Measurements from ENCODE around the gene GREB1.

Gene GREB1

GRCh38 chr2:11591091-11591490 lies 57.2 kb downstream of the GREB1 start:
- TF ChIP-seq, protein P1, sequence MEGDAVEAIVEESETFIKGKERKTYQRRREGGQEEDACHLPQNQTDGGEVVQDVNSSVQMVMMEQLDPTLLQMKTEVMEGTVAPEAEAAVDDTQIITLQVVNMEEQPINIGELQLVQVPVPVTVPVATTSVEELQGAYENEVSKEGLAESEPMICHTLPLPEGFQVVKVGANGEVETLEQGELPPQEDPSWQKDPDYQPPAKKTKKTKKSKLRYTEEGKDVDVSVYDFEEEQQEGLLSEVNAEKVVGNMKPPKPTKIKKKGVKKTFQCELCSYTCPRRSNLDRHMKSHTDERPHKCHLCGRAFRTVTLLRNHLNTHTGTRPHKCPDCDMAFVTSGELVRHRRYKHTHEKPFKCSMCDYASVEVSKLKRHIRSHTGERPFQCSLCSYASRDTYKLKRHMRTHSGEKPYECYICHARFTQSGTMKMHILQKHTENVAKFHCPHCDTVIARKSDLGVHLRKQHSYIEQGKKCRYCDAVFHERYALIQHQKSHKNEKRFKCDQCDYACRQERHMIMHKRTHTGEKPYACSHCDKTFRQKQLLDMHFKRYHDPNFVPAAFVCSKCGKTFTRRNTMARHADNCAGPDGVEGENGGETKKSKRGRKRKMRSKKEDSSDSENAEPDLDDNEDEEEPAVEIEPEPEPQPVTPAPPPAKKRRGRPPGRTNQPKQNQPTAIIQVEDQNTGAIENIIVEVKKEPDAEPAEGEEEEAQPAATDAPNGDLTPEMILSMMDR (IDR thresholded peaks at IDR 0.05; ENCODE audit: insufficient read depth, missing control alignments), result no peak
- no peak for FAIRE-seq
- DNase-seq (ENCODE audit: insufficient read length, low spot score), result no peak

GRCh38 chr2:11592671-11593574 lies 59.1 kb downstream of the GREB1 start:
- TF ChIP-seq, protein P1 (IDR thresholded peaks at IDR 0.05; ENCODE audit: insufficient read depth, missing control alignments), result no peak
- no peak for FAIRE-seq
- DNase-seq (ENCODE audit: insufficient read length, low spot score), result no peak

DNA sequence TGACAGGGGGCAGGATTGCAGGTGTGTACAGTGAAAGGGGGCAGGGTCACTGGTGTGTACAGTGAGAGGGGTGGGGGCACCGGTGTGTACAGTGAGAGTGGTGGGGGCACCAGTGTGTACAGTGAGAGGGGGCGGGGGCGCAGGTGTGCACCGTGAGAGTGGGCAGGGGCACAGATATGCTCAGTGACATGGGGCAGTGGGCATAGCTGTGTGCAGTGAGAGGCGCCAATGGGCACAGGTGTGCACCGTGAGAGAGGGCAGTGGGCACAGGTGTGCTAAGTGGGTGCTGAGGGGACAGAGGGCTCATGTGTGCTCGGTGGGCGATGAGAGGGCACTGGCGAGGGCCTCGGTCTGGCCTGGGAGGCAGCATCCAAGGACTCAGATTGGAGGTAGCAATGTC lies 63.0 kb downstream of the GREB1 start:
- DNase-seq (ENCODE audit: insufficient read length, low spot score) (no peak), FAIRE-seq (no peak)
- TF ChIP-seq, protein P1 (IDR thresholded peaks at IDR 0.05; ENCODE audit: insufficient read depth, missing control alignments), result no peak

DNA sequence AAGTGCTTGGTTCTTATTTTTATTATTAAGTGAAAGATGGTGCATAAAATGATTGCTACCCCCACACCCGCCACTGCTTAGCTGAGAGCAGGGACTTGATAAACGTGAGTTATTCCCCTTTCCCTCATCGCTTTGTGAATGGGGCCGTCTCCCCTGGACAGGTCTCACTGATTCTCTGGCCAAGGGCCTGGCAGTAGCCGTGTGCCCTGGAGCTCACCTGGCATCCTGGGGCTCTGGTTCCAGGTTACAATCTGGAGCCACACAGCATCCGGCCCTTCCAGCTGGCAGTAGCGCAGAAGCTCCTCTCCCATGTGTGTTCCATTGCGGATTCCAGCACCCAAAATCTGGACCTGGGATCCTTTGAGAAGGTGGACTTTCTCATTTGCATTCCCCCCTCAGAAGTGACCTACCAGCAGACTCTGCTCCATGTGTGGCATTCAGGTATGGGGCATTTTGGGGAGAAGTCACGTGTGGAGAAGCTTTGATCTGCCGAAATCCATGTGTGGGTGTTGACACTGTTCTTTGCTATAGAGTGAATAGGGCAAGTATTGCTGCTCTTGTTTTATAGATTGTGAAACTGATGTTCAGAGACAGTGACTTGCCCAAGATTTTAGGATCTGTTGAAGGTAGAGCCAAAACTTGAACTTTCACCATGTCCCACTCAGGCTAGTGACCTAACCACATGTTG lies 63.8 kb downstream of the GREB1 start:
- DNase-seq (ENCODE audit: insufficient read length, low spot score) (no peak), FAIRE-seq (no peak)
- TF ChIP-seq, protein P1 (IDR thresholded peaks at IDR 0.05; ENCODE audit: insufficient read depth, missing control alignments), result no peak

GRCh38 chr2:11598228-11598731 lies 64.4 kb downstream of the GREB1 start:
- TF ChIP-seq, protein P1 (IDR thresholded peaks at IDR 0.05; ENCODE audit: insufficient read depth, missing control alignments), result no peak
- no peak for FAIRE-seq
- no peak for DNase-seq (ENCODE audit: insufficient read length, low spot score)

DNA sequence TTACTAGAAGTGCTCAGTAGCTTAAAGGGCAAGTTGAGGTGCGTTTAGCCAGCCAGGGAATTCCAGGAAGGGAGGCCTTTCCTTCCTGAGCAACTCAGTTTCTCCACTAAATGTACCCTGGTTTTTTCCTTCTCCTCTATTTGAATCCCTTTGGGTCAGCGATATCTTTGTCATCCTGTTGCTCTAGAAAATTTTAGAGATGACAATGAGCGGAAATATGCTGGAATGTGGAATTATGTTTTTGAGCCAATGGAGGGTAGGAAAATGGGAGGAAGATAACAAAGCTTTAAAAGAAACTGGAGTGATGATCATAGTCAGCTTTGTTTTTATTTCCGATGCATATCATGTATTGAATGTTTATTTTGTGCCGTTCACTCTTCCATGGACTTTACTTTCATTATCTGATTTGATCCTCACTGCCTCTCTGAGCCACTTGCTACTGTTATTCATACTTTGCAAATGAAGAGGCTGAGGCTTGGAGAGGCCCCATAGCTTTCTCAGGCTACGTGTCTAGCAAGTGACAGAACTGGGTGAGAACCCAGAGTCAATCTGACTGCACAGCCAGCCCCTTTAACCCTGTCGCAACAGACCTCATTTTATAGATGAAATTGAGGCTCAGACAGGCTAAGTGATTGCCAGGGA lies 68.8 kb downstream of the GREB1 start:
- FAIRE-seq, result no peak
- DNase-seq (ENCODE audit: insufficient read length, low spot score), result no peak
- TF ChIP-seq, protein P1 (IDR thresholded peaks at IDR 0.05; ENCODE audit: insufficient read depth, missing control alignments), result no peak

All from D721Med (cell line).